Pulmonary artery endothelial cell (primary cell): ENCODE data around the gene OR7C1. TPM values are rescaled to one million over a fixed set of nuclear protein-coding genes. Genes with fewer than 3 reads are reported as not detected.
"Not testable (repeated sequence)": the region's sequence is repeated elsewhere in the genome, so short reads cannot be mapped to it uniquely, and the experiment has no call there.

ENCODE experiments used
- DNase-seq: peaks from one replicate; pipeline ENCODE4 v3.0.0-alpha.2; 2011; ENCODE audit warnings: low read depth, low spot score
- total RNA-seq: library from RNA; depleted of rRNA; stranded (reverse); fragments of >200 nt; gene quantifications from 2 replicates; pipeline ENCODE4 v1.2.3, GENCODE V29; 2014

Gene OR7C1
- total RNA-seq, 1 donor from 2014 or later, result not detected

GRCh38 chr19:14767466-14767971, 67.5 kb downstream of the OR7C1 start:
- DNase-seq, result no peak

GRCh38 chr19:14765841-14766240, 69.1 kb downstream of the OR7C1 start:
- not testable (repeated sequence) for DNase-seq

- not testable (repeated sequence) for DNase-seq
Measured at GRCh38 chr19:14765403-14765802, 69.6 kb downstream of the OR7C1 start.

- DNase-seq, result no peak
Measured at GRCh38 chr19:14764401-14764800, 70.6 kb downstream of the OR7C1 start.

- DNase-seq, result no peak
Measured at GRCh38 chr19:14763497-14764145, 71.4 kb downstream of the OR7C1 start.

GRCh38 chr19:14762111-14762510, 72.9 kb downstream of the OR7C1 start:
- DNase-seq, result no peak

GRCh38 chr19:14761607-14762006, 73.4 kb downstream of the OR7C1 start:
- no peak for DNase-seq

GRCh38 chr19:14758816-14759215, 76.2 kb downstream of the OR7C1 start:
- no peak for DNase-seq

- DNase-seq, result no peak
Measured at GRCh38 chr19:14748601-14749000, 86.4 kb downstream of the OR7C1 start.

Other genes with a start within 250 kb of the OR7C1 start
- gene ADGRE3, start 160.3 kb downstream of the OR7C1 start, total RNA-seq, result not detected in 2 replicates
- gene ZNF333, start 145.1 kb downstream of the OR7C1 start, total RNA-seq, result 12.3 and 17.8 TPM in 2 replicates
- not detected in 2 replicates for gene ADGRE2, start 56.6 kb downstream of the OR7C1 start, total RNA-seq
- gene OR7A5, start within 50 bp of the OR7C1 start, total RNA-seq, result not detected in 2 replicates
- not detected in 2 replicates for gene OR7A10, start 13.7 kb upstream of the OR7C1 start, total RNA-seq
- gene OR7A17, start 50.9 kb upstream of the OR7C1 start, total RNA-seq, result not detected in 2 replicates
- not detected in 2 replicates for gene OR7C2, start 106.3 kb upstream of the OR7C1 start, total RNA-seq
- gene SLC1A6, start 144.7 kb upstream of the OR7C1 start, total RNA-seq, result not detected in 2 replicates
- gene CASP14, start 214.3 kb upstream of the OR7C1 start, total RNA-seq, result not detected in 2 replicates
- gene OR1I1, start 247.0 kb upstream of the OR7C1 start, total RNA-seq, result not detected in 2 replicates